Type B pancreatic cell (in vitro differentiated cells): ENCODE measurements around the gene SS18L1. TPM values are rescaled to one million over a fixed set of nuclear protein-coding genes. Genes with fewer than 3 reads are reported as not detected.

Experiments
- DNase-seq: peaks from one replicate; pipeline ENCODE4 v3.0.0; 2021; ENCODE audit warnings: mixed read lengths; ENCODE audit not compliant: unreplicated experiment; ENCODE audit errors: extremely low spot score
- H3K27ac Mint-ChIP-seq: 2 replicates; pipeline ENCODE4 v1.8.0; 2021; ENCODE audit warnings: mild to moderate bottlenecking, mixed read lengths
- H3K27me3 Mint-ChIP-seq: 2 replicates; pipeline ENCODE4 v1.8.0; 2021; ENCODE audit warnings: mixed read lengths
- H3K36me3 Mint-ChIP-seq: 2 replicates; pipeline ENCODE4 v1.8.0; 2021; ENCODE audit warnings: mixed read lengths
- H3K4me1 Mint-ChIP-seq: one replicate; pipeline ENCODE4 v1.8.0; 2021; ENCODE audit warnings: mixed read lengths; ENCODE audit not compliant: unreplicated experiment
- H3K4me3 Mint-ChIP-seq: 2 replicates; pipeline ENCODE4 v1.8.0; 2021; ENCODE audit warnings: mild to moderate bottlenecking, mixed read lengths
- H3K9me3 Mint-ChIP-seq: 2 replicates; pipeline ENCODE4 v1.8.0; 2021; ENCODE audit warnings: mixed read lengths
- CTCF ChIP-seq: fragments of 200-600 bp; sonication (generic); conservative IDR thresholded peaks from 2 replicates; pipeline ENCODE4 v1.5.0; 2021; ENCODE audit warnings: antibody characterized with exemption, mild to moderate bottlenecking
- total RNA-seq: library from RNA; stranded (reverse); gene quantifications from 2 replicates; pipeline ENCODE4 v1.2.1, GENCODE V29; 2021; ENCODE audit warnings: low replicate concordance

Gene SS18L1
- total RNA-seq, 1 donor from 2014 or later, result 25.5 TPM

- Mint-ChIP-seq H3K4me1 (no peaks in the 10 kb centered on the region), H3K27me3 (no peaks in the 10 kb centered on the region), H3K27ac (no peak overlapping the region), H3K4me3 (no peak overlapping the region), H3K9me3 (no peaks in the 10 kb centered on the region), H3K36me3 (peaks cover 7% of the 10 kb centered on the region)
- no peak for TF ChIP-seq CTCF
- no peak for DNase-seq
Observed at GRCh38 chr20:62163485-62163865, 19.9 kb downstream of the SS18L1 start.

- Mint-ChIP-seq H3K9me3 (no peaks in the 10 kb centered on the region), H3K27ac (no peak overlapping the region), H3K36me3 (peaks cover 7% of the 10 kb centered on the region), H3K27me3 (no peaks in the 10 kb centered on the region), H3K4me1 (no peaks in the 10 kb centered on the region), H3K4me3 (no peak overlapping the region)
- DNase-seq, result no peak
- TF ChIP-seq CTCF, result no peak
Observed at GRCh38 chr20:62163986-62164762, 20.6 kb downstream of the SS18L1 start.

GRCh38 chr20:62164879-62165761 is 21.6 kb downstream of the SS18L1 start:
- no peak for DNase-seq
- H3K4me3 Mint-ChIP-seq, result no peak overlapping the region
- H3K27me3 Mint-ChIP-seq, result no peaks in the 10 kb centered on the region

GRCh38 chr20:62165762-62166399 is 22.3 kb downstream of the SS18L1 start:
- Mint-ChIP-seq H3K27me3 (no peaks in the 10 kb centered on the region), H3K36me3 (peaks cover 7% of the 10 kb centered on the region), H3K27ac (no peak overlapping the region), H3K4me3 (no peak overlapping the region), H3K4me1 (no peaks in the 10 kb centered on the region), H3K9me3 (no peaks in the 10 kb centered on the region)
- no peak for TF ChIP-seq CTCF
- DNase-seq, result no peak

More at GRCh38 chr20:62164879-62165761, 21.6 kb downstream of the SS18L1 start:
- no peak for TF ChIP-seq CTCF
- Mint-ChIP-seq H3K36me3 (peaks cover 7% of the 10 kb centered on the region), H3K9me3 (no peaks in the 10 kb centered on the region), H3K4me1 (no peaks in the 10 kb centered on the region), H3K27ac (no peak overlapping the region)

- no peak overlapping the region for H3K27ac Mint-ChIP-seq
- no peak for TF ChIP-seq CTCF
- H3K9me3 Mint-ChIP-seq, result no peaks in the 10 kb centered on the region
- no peaks in the 10 kb centered on the region for H3K27me3 Mint-ChIP-seq
- H3K4me1 Mint-ChIP-seq, result no peaks in the 10 kb centered on the region
- no peak for DNase-seq
- H3K4me3 Mint-ChIP-seq, result no peak overlapping the region
- peaks cover 10% of the 10 kb centered on the region for H3K36me3 Mint-ChIP-seq
Observed at GRCh38 chr20:62167474-62167873, 23.9 kb downstream of the SS18L1 start.
